NCI-H146 (cell line): ENCODE data around the gene ACBD4.
A peak's percentile ranks its signal among the peaks of the same experiment; 100 is the strongest.

Experiments used
- DNase-seq: peaks from one replicate; lab custom pipeline; 2025; lab: John Stamatoyannopoulos, UW

The ACBD4 gene

DNA sequence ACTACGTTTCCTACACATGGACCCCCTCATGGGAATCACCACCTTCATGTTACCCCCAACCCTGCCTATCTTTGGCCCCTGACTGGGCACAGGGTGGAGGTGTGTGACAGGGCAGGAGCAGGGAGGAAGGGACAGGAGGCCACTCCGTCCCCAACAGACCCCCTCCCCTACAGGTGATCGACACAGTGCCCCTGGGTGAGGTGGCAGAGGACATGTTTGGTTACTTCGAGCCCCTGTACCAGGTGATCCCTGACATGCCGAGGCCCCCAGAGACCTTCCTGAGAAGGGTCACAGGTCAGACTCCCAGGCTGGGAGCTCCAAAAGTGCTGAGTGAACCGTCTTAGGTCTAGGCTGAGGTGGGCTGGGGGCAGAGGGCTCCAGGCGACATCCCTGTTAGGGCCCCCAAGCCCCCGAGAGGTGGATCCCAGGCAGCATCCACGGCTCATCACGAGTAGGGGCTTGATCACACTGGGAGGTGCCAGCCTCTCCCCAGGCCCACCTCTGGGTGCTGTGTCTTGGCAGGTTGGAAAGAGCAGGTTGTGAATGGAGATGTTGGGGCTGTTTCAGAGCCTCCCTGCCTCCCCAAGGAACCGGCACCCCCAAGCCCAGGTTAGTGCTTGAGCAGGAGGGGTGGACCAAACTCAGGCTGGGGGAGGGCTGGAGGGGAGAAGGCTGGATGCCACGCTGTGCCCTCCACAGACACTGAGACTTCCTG is 1.5 kb downstream of the ACBD4 start:
- DNase-seq, result no peak

DNA sequence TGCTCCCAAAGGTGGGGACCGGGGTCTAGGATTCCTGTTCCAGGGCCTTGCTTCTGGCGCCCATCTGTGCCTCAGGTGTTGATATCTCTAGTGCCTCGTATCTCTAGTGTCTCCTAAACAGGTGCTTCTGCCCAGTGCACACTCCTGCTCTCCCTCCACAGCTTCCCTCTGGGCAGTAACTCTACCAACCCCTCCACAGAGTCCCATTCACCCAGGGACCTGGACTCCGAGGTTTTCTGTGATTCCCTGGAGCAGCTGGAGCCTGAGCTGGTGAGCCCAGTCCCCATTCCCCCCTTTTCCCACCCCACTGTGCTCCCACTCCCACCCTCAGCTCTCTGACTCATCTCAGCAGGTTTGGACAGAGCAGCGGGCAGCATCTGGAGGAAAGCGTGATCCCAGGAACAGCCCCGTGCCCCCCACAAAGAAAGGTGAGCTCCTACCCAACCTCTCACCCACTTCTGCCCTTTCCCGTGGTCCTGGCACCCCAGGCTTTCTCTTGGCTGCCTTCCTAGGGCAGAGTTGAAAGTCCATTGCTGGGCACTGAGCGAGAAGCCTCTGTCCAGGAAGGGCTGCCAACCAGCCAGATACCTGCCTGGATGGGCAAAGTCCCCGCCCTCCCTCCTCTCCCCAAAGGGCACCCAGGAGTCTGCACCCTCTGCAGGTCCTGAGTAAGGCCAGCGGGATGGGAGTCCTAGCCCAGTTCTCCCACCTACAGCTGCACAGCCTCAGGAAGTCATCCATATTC is 2.2 kb downstream of the ACBD4 start:
- DNase-seq, result no peak

DNA sequence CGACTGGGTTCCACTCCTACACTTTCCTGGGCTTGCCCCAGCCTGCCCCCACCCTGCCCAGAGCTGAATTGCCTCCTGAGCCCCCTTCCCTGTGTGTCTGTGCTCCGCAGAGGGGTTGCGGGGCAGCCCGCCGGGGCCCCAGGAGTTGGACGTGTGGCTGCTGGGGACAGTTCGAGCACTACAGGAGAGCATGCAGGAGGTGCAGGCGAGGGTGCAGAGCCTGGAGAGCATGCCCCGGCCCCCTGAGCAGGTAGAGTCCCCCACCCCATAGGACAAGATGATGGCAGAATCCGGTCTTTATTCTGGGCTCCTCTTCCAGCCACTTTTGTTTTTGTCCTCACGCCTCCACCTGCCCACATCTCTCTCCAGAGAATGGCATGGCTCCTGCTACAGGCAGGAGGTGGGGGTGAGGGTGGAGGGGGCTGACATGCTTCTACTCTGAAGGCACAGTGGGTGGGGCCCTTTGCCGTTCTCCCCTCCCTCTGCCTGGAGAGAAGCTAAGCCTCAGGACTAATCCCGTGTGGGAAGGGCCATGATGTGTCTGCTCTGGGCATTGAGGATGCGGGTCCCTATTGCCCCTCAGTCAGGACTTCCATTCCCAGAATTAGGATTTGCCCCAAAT is 3.5 kb downstream of the ACBD4 start:
- DNase-seq, result no peak

DNA sequence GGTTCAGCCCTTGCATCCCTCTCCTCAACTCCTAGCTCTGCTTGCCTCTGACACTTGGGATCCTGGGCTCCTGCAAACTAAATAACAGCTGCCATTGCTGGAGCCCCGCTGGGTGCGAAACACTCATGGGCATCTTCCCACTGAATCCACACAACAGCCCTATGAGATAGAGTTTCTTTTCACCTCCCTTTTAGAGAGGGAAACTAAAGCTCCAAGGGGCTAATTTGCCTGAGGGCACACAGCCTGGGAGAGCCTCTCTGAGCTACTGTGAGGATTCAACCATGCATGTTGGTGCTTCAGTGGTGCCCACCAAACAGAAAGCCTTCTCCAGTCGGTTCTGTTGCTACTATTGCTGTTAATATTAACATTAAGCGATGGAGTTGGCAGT is 4.0 kb downstream of the ACBD4 start:
- DNase-seq, result no peak

DNA sequence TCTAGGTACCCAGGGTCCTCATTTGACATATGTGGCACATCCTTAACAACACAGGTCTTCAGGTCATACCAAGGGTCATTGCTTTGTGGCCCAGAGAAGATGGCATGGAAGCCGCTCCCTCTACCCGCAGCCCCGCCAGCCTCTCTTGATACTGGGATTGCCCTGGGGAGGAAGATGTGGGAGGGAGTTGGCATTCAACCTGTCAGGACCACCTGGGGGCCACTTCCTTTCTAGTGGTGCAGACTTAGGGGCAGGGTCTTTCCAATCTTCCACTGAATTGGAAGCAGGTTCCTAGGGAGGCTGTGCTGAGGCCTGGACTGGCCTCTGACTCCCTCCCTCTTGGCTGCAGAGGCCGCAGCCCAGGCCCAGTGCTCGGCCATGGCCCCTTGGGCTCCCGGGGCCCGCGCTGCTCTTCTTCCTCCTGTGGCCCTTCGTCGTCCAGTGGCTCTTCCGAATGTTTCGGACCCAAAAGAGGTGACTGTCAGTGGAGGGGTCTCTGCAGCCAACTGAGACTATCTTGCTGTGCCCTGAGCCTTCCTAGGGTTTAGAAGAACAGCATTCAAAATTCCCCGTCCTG is 7.7 kb downstream of the ACBD4 start:
- no peak for DNase-seq

DNA sequence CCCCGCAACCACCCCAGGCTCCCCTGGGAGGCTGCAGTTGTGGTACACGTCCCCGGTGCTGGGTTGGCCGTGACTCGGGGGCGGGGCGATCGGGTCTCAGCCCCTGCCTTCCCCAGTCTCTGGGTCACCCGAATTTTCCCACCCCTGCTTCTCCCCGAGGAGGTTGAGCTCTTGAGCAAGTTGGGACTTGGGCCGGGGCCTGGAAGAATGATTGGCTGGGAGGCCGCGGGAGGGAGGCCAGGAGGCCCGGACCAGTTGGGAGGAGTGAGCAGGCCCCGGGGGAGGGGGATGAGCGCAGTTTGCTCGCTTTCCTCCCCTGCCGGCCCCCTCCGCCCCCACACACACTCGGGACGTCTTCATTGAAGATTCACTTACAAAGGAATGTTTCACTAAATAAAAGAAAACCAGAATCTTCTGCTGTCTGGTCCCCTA is 8.3 kb downstream of the ACBD4 start:
- DNase-seq, result no peak

DNA sequence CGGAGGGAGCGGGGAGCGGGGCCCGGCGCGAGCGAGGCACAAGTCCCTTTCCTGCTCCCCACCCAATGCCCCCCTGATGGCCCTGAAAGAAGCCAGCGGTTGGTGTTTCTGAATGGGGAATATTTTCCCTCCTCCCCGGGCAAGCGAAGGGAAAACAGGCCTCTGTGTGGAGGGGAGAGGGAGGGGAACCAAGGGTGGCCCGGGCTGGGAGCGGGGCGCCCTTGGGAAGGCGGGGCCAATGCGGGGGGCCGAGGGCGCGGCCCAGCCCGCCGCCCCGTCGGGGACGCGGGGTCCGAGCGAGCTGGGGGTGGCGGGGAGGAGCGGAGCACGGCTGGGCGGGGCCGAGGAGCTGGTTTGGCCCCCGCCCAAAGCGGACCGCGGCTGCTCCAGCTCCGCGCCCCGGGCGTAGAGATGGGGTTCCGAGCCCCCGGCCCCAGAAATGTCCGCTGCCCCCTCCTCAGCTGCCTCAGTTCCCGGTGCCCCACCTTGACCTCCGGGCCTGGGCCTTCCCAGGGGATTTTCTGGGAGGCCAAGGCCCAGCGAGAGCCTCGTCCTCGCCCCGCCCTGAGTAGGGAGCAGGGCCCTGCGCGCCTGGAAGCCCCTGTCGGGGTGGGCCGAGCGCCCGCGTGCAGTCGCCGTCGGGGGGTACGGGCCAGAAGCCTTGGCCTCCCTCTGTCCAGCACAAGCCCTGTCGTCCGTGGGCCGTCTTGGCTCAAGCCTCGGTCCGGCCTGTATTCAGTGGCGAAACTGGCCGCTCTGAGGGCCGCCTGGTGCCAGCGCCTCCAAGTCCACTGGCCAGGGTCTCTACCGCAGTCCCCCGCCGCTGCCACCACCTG is 8.9 kb downstream of the ACBD4 start:
- DNase-seq, result no peak

DNA sequence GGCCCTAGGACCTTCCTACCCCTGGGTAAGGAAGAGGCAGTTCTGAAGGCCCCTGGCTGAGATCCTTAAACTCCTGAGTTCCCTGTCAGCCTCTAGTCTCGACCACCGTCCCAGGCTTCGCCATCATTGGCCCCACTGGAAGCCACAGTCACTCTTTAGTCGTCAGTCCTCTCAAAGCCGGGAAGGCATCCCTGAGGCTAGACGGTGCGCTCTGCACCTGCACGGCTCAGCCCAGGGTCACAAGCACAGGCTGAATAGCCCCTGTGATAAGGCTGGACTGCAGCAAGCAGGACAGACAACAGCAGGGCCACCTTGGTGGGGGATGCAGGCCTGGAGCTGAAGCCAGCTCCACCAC is 9.5 kb downstream of the ACBD4 start:
- no peak for DNase-seq

DNA sequence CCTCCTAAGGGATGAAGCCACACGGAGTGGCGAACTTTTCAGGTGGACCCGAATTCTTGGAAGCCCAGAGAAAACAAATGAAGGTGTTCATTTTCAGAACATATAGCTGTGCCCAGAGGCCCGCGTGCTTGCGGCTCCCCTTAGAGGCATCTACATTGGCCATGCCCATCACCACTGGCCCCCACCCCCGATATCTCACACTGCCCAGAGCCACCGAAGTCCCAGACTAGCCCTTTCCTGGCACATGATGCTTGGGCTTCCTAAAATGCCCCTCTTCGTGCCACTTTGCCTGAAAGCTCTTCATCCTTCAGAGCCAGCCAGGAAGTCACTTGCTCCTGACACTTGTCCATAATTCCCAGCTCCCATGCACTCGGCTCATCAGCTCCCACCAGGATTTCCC is 10.7 kb downstream of the ACBD4 start:
- DNase-seq, result no peak

DNA sequence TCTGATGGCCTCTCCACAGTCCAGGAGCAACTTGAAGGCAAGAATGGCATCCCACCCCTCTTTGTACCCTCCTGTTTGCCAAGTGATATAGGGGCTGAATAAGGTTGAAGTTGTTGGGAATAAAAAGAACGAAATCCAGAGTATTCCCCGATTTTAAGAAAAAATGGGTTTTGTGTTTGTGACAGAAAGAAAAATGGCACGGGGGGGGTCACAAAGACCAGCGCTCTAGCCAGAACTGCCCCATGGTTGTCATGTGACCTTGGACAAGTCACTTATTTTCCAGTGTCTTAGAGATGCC is 11.1 kb downstream of the ACBD4 start:
- DNase-seq, result no peak

DNA sequence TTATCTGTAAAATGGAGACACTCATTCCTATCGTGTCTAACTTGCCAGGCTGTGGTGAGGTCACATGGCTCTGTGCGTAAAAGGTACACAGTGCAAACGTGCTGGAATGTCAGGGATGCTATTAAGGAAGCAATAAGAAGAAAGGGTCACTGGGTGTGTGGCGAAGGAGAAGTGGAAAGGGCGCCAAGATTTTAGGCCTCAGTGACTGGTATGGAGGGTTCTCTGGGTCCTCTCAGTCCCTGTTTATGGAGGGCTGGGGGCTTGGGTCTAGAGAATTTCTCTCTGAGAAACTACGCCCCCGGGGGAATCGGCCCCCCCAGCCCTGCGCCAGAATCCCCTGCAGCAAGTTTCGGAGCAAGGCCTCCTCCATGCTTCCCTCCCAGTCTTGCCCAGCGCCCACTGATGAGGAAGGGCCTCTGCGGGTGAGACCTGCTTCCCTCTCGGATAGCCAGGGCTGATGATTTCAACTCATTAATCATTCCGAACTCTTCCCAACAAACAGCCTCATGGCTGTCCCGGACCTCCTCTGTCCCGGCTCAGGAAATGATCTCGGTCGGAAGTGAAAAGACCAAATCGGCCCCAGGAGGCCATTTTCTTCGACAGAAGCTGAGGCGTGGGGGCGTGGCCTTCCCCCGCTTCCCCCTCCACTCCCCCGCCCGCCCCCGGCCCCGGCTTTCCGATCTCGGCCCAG is 11.5 kb downstream of the ACBD4 start:
- peak; percentile 87 for DNase-seq

DNA sequence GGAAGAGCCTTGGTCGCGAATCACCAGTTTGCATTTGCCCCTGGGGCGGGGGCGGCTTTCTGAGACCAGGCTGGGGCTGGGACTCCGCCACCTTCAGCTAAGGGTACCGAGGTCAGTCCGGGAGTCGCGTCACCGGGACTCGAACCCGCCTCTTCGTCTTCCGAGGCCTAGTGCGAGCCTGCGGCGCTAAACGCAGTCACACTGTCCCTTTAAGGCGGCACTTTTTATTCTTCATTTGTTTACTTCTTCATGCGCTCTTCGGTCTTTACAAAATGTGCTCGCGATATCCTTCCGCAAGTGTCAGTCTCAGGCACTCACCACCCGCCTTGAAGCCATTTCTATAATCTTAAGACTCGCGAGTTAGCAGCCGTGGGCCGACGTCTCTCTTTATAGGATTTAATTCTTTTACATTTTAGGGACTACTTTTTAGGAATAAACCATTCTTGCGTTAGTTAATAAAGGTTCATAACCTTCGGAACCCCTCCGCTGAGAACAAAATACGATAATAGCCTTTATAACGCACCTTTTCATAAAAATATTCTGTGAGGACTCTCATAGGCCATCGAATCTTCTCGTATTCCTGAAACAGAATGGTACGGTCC is 12.2 kb downstream of the ACBD4 start:
- DNase-seq, result peak; percentile 93

DNA sequence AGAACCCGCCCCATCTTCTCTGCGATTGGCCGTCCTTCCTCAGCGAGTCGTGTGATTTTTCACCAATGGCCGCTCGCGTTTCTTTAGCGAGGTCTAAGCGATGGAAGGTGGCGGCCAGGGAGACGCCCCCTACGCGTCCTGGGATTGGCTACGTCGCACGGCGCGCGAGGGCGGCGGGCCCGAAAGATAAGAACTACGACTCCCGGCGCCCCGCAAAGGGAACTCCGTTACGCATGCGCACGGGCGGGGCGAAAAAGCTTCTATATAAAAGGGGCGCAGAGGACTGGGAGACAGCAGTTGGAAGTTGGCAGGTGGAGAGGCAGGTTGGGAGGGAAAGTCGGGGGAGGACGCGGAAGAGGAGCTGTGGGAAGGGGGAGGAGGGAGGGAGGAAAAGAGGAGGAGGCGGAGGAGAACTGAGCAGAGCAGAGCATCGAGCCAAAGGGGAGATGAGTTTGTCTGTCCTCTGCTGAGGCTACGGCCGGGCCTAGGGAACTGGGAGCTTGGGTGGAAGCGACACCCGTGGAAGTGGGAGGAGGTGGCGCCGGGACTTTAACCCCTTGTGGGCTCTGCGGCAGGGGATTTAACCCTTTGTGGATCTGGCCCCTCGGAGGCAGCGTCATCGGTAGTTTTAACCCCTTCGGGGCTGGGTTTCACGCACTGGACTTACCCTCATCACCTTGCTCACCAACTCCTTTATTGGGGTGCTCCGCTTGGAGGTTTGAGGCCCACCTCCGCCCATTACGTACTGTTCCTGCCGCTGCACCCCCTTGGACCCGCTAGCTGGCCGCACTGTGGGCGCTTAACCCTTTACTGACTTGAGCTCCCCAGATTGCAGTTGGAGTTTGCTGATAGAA is 12.9 kb downstream of the ACBD4 start, which contains the start of gene HEXIM1:
HEXIM1 (plus strand) TSS at position 293 of the 854 bp plus-strand sequence. CDS start 716 bp downstream, outside the sequence.
- DNase-seq, result peak; percentile 100

DNA sequence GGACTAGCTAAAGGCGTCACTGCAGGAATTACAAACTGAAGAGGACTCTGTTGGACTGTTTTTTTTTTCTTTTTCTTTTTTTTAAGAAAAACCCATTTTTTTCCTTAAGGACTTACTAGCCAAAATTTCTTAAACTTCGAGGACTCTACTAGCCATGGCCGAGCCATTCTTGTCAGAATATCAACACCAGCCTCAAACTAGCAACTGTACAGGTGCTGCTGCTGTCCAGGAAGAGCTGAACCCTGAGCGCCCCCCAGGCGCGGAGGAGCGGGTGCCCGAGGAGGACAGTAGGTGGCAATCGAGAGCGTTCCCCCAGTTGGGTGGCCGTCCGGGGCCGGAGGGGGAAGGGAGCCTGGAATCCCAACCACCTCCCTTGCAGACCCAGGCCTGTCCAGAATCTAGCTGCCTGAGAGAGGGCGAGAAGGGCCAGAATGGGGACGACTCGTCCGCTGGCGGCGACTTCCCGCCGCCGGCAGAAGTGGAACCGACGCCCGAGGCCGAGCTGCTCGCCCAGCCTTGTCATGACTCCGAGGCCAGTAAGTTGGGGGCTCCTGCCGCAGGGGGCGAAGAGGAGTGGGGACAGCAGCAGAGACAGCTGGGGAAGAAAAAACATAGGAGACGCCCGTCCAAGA is 13.7 kb downstream of the ACBD4 start:
- peak; percentile 81 for DNase-seq

DNA sequence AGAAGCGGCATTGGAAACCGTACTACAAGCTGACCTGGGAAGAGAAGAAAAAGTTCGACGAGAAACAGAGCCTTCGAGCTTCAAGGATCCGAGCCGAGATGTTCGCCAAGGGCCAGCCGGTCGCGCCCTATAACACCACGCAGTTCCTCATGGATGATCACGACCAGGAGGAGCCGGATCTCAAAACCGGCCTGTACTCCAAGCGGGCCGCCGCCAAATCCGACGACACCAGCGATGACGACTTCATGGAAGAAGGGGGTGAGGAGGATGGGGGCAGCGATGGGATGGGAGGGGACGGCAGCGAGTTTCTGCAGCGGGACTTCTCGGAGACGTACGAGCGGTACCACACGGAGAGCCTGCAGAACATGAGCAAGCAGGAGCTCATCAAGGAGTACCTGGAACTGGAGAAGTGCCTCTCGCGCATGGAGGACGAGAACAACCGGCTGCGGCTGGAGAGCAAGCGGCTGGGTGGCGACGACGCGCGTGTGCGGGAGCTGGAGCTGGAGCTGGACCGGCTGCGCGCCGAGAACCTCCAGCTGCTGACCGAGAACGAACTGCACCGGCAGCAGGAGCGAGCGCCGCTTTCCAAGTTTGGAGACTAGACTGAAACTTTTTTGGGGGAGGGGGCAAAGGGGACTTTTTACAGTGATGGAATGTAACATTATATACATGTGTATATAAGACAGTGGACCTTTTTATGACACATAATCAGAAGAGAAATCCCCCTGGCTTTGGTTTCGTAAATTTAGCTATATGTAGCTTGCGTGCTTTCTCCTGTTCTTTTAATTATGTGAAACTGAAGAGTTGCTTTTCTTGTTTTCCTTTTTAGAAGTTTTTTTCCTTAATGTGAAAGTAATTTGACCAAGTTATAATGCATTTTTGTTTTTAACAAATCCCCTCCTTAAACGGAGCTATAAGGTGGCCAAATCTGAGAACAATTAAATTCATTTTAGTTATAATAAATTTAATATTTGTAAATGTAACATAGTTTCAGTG is 14.5 kb downstream of the ACBD4 start:
- DNase-seq, result peak; percentile 57

DNA sequence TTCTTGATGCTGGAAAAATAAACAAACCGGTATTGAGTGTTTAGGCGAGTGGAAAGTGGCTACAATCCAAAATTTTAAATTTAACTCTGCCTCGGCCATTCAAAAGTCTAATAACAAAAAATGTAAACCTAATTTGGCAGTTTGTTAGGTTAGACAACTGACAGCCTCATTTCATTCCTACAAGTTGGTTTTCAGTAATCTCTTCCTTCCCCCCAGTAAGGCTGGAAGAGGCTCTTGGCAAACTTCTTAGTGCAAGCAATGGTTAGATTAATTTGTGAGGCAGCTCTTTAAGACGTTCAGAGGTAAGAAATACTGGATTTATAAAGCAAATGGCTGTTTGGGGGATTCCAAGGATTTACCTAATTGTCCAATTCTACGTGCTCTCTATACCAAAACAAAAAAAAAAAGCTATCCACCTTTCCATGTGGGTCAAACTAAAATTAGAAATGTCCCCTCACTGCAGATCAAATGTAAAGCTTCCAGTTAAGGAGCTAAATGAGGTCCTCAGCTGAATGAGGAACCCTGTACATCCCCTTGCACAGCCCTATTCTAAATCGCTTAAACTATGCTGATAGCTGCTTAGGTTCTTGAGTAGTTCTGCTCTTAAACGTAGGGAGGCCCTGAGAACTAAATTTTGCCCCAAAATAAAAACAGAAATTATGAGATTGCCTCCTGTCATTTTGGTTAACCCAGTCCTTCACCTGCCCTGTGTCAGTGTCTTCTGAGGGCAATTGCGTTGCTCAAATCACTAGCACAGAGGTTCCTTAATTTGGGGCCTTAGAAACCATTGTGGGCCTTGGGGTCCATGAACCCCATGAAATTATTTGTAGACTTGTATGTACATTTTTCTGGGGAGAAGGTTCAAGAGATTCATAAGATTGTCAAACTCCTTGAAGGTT is 15.7 kb downstream of the ACBD4 start:
- no peak for DNase-seq

DNA sequence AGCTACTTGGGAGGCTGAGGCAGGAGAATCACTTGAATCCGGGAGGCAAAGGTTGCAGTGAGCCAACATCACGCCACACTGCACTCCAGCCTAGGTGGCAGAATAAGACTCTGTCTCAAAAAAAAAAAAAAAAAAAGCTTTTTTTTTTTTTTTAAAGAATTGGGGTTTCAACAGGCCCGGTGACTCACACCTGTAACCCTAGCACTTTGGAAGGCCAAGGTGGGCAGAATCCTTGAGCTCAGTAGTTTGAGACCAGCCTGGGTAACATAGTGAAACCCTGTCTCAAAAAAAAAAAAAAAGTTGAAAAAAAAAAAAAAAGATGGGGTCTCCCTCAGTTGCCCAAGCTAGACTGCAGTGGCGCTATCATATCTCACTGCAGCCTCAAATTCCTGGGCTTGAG is 19.5 kb downstream of the ACBD4 start:
- no peak for DNase-seq
